Measurements from ENCODE around the gene KRTAP5-8.
"Not testable (repeated sequence)": the region's sequence is repeated elsewhere in the genome, so short reads cannot be mapped to it uniquely, and the experiment has no call there.

The KRTAP5-8 gene

GRCh38 chr11:71542879-71543777 is 5.3 kb downstream of the KRTAP5-8 start:
- no peak for DNase-seq (ENCODE audit: low read depth in 1 of 2, low spot score in 1 of 2)

- no peak for DNase-seq (ENCODE audit: low read depth in 1 of 2, low spot score in 1 of 2)
These were observed 6.0 kb downstream of the KRTAP5-8 start for GRCh38 chr11:71543866-71544265.

- no peak for DNase-seq (ENCODE audit: low read depth in 1 of 2, low spot score in 1 of 2)
These were observed 6.8 kb downstream of the KRTAP5-8 start for GRCh38 chr11:71544525-71545214.

GRCh38 chr11:71545405-71545966 is 7.7 kb downstream of the KRTAP5-8 start:
- DNase-seq (ENCODE audit: low read depth in 1 of 2, low spot score in 1 of 2), result no peak

GRCh38 chr11:71548120-71548519 is 10.3 kb downstream of the KRTAP5-8 start, which contains the start of gene KRTAP5-9:
Gene KRTAP5-9 (plus strand): TSS chr11:71548420. CDS start chr11:71548658, 238 bp downstream.
- DNase-seq (ENCODE audit: low read depth in 1 of 2, low spot score in 1 of 2), result no peak

- DNase-seq (ENCODE audit: low read depth in 1 of 2, low spot score in 1 of 2), result no peak
These were observed 10.9 kb downstream of the KRTAP5-8 start for GRCh38 chr11:71548716-71549151.

GRCh38 chr11:71551711-71552110 is 13.9 kb downstream of the KRTAP5-8 start:
- no peak for DNase-seq (ENCODE audit: low read depth in 1 of 2, low spot score in 1 of 2)

GRCh38 chr11:71554996-71555395 is 17.2 kb downstream of the KRTAP5-8 start:
- DNase-seq (ENCODE audit: low read depth in 1 of 2, low spot score in 1 of 2), result no peak

GRCh38 chr11:71555508-71555907 is 17.7 kb downstream of the KRTAP5-8 start:
- no peak for DNase-seq (ENCODE audit: low read depth in 1 of 2, low spot score in 1 of 2)

GRCh38 chr11:71556018-71556417 is 18.2 kb downstream of the KRTAP5-8 start:
- DNase-seq (ENCODE audit: low read depth in 1 of 2, low spot score in 1 of 2), result no peak

- DNase-seq (ENCODE audit: low read depth in 1 of 2, low spot score in 1 of 2), result no peak
These were observed 19.4 kb downstream of the KRTAP5-8 start for GRCh38 chr11:71557257-71557656.

GRCh38 chr11:71558996-71559395 is 21.2 kb downstream of the KRTAP5-8 start:
- no peak for DNase-seq (ENCODE audit: low read depth in 1 of 2, low spot score in 1 of 2)

- no peak for DNase-seq (ENCODE audit: low read depth in 1 of 2, low spot score in 1 of 2)
These were observed 24.3 kb downstream of the KRTAP5-8 start for GRCh38 chr11:71562120-71562519.

- DNase-seq (ENCODE audit: low read depth in 1 of 2, low spot score in 1 of 2), result no peak
These were observed 25.6 kb downstream of the KRTAP5-8 start for GRCh38 chr11:71563406-71563805.

- DNase-seq (ENCODE audit: low read depth in 1 of 2, low spot score in 1 of 2), result no peak
These were observed 26.6 kb downstream of the KRTAP5-8 start for GRCh38 chr11:71564430-71564829.

- DNase-seq (ENCODE audit: low read depth in 1 of 2, low spot score in 1 of 2), result no peak
These were observed 27.4 kb downstream of the KRTAP5-8 start, which contains the start of gene KRTAP5-10 for GRCh38 chr11:71565263-71565662. Gene KRTAP5-10 (plus strand): TSS chr11:71565563. CDS start chr11:71565588, 25 bp downstream.

GRCh38 chr11:71566081-71566620 is 28.3 kb downstream of the KRTAP5-8 start:
- DNase-seq (ENCODE audit: low read depth in 1 of 2, low spot score in 1 of 2), result no peak

- not testable (repeated sequence) for DNase-seq (ENCODE audit: low read depth in 1 of 2, low spot score in 1 of 2)
These were observed 29.1 kb downstream of the KRTAP5-8 start for GRCh38 chr11:71566626-71567599.

GRCh38 chr11:71567633-71568032 is 29.8 kb downstream of the KRTAP5-8 start:
- DNase-seq (ENCODE audit: low read depth in 1 of 2, low spot score in 1 of 2), result not testable (repeated sequence)

- DNase-seq (ENCODE audit: low read depth in 1 of 2, low spot score in 1 of 2), result no peak
These were observed 31.0 kb downstream of the KRTAP5-8 start for GRCh38 chr11:71568704-71569349.

All from activated T-helper 1 cell treated with anti-CD3 and anti-CD28 coated beads, Interleukin-2, amount 50 U/mL, for 16 hours (primary cell).